ENCODE data around the gene PFKFB4.

PFKFB4 gene

GRCh38 chr3:48514431-48515227 lies 42.0 kb downstream of the PFKFB4 start:
- Mint-ChIP-seq H3K27me3 (ENCODE audit: low read depth) (peaks cover 6% of the 10 kb centered on the region), H3K4me3 (peak overlapping the region; percentile 28), H3K27ac (peak overlapping the region; percentile 55), H3K4me1 (ENCODE audit: low read depth) (peaks cover 59% of the 10 kb centered on the region), H3K36me3 (ENCODE audit: low read depth) (peaks cover 7% of the 10 kb centered on the region), H3K9me3 (no peaks in the 10 kb centered on the region)

GRCh38 chr3:48511551-48511950 lies 45.1 kb downstream of the PFKFB4 start:
- peaks cover 6% of the 10 kb centered on the region for H3K27me3 Mint-ChIP-seq (ENCODE audit: low read depth)
- peaks cover 49% of the 10 kb centered on the region for H3K4me1 Mint-ChIP-seq (ENCODE audit: low read depth)
- no peaks in the 10 kb centered on the region for H3K9me3 Mint-ChIP-seq
- no peak overlapping the region for H3K4me3 Mint-ChIP-seq
- H3K36me3 Mint-ChIP-seq (ENCODE audit: low read depth) = peaks cover 5% of the 10 kb centered on the region
- no peak overlapping the region for H3K27ac Mint-ChIP-seq

GRCh38 chr3:48507256-48508061 lies 49.1 kb downstream of the PFKFB4 start:
- H3K4me1 Mint-ChIP-seq (ENCODE audit: low read depth) = peaks cover 47% of the 10 kb centered on the region
- peak overlapping the region; percentile 67 for H3K27ac Mint-ChIP-seq
- peaks cover 5% of the 10 kb centered on the region for H3K36me3 Mint-ChIP-seq (ENCODE audit: low read depth)
- H3K4me3 Mint-ChIP-seq = peak overlapping the region; percentile 31
- no peaks in the 10 kb centered on the region for H3K9me3 Mint-ChIP-seq
- H3K27me3 Mint-ChIP-seq (ENCODE audit: low read depth) = peaks cover 6% of the 10 kb centered on the region

GRCh38 chr3:48505968-48506504 lies 50.6 kb downstream of the PFKFB4 start:
- Mint-ChIP-seq H3K9me3 (no peaks in the 10 kb centered on the region), H3K27ac (no peak overlapping the region), H3K4me3 (peak overlapping the region; percentile 39), H3K27me3 (ENCODE audit: low read depth) (peaks cover 2% of the 10 kb centered on the region), H3K4me1 (ENCODE audit: low read depth) (peaks cover 51% of the 10 kb centered on the region), H3K36me3 (ENCODE audit: low read depth) (peaks cover 9% of the 10 kb centered on the region)

GRCh38 chr3:48505146-48505545 lies 51.5 kb downstream of the PFKFB4 start:
- Mint-ChIP-seq H3K27ac (peak overlapping the region; percentile 72), H3K4me1 (ENCODE audit: low read depth) (peaks cover 50% of the 10 kb centered on the region), H3K36me3 (ENCODE audit: low read depth) (peaks cover 13% of the 10 kb centered on the region), H3K27me3 (ENCODE audit: low read depth) (no peaks in the 10 kb centered on the region), H3K4me3 (peak overlapping the region; percentile 60), H3K9me3 (no peaks in the 10 kb centered on the region)

GRCh38 chr3:48504051-48504946 lies 52.3 kb downstream of the PFKFB4 start, which contains the start of gene SHISA5:
SHISA5 (minus strand) TSS chr3:48504174; CDS start chr3:48504094, 80 bp downstream.
- Mint-ChIP-seq H3K9me3 (no peaks in the 10 kb centered on the region), H3K36me3 (ENCODE audit: low read depth) (peaks cover 19% of the 10 kb centered on the region), H3K27me3 (ENCODE audit: low read depth) (no peaks in the 10 kb centered on the region), H3K27ac (peak within 1 kb of the TSS; percentile 72), H3K4me3 (peak within 1 kb of the TSS; percentile 78), H3K4me1 (ENCODE audit: low read depth) (peaks cover 50% of the 10 kb centered on the region)

- H3K27ac Mint-ChIP-seq = peak overlapping the region; percentile 72
- no peaks in the 10 kb centered on the region for H3K27me3 Mint-ChIP-seq (ENCODE audit: low read depth)
- H3K9me3 Mint-ChIP-seq = no peaks in the 10 kb centered on the region
- peaks cover 22% of the 10 kb centered on the region for H3K36me3 Mint-ChIP-seq (ENCODE audit: low read depth)
- H3K4me3 Mint-ChIP-seq = peak overlapping the region; percentile 78
- peaks cover 50% of the 10 kb centered on the region for H3K4me1 Mint-ChIP-seq (ENCODE audit: low read depth)
Observed at GRCh38 chr3:48503401-48504050, 53.1 kb downstream of the PFKFB4 start.

- Mint-ChIP-seq H3K4me3 (peak overlapping the region; percentile 78), H3K27me3 (ENCODE audit: low read depth) (no peaks in the 10 kb centered on the region), H3K4me1 (ENCODE audit: low read depth) (peaks cover 51% of the 10 kb centered on the region), H3K36me3 (ENCODE audit: low read depth) (peaks cover 28% of the 10 kb centered on the region), H3K27ac (peak overlapping the region; percentile 72), H3K9me3 (no peaks in the 10 kb centered on the region)
Observed at GRCh38 chr3:48502728-48503168, 53.9 kb downstream of the PFKFB4 start.

GRCh38 chr3:48502121-48502520 lies 54.5 kb downstream of the PFKFB4 start:
- Mint-ChIP-seq H3K4me1 (ENCODE audit: low read depth) (peaks cover 46% of the 10 kb centered on the region), H3K9me3 (no peaks in the 10 kb centered on the region), H3K27ac (peak overlapping the region; percentile 72)

GRCh38 chr3:48501196-48501595 lies 55.4 kb downstream of the PFKFB4 start:
- Mint-ChIP-seq H3K9me3 (no peaks in the 10 kb centered on the region), H3K36me3 (ENCODE audit: low read depth) (peaks cover 30% of the 10 kb centered on the region), H3K4me3 (no peak overlapping the region), H3K27ac (no peak overlapping the region), H3K27me3 (ENCODE audit: low read depth) (no peaks in the 10 kb centered on the region), H3K4me1 (ENCODE audit: low read depth) (peaks cover 38% of the 10 kb centered on the region)

More at GRCh38 chr3:48502121-48502520, 54.5 kb downstream of the PFKFB4 start:
- Mint-ChIP-seq H3K4me3 (peak overlapping the region; percentile 78), H3K27me3 (ENCODE audit: low read depth) (no peaks in the 10 kb centered on the region), H3K36me3 (ENCODE audit: low read depth) (peaks cover 30% of the 10 kb centered on the region)

GRCh38 chr3:48500656-48501055 lies 55.9 kb downstream of the PFKFB4 start:
- Mint-ChIP-seq H3K27me3 (ENCODE audit: low read depth) (no peaks in the 10 kb centered on the region), H3K9me3 (no peaks in the 10 kb centered on the region), H3K27ac (peak overlapping the region; percentile 47), H3K4me3 (no peak overlapping the region), H3K4me1 (ENCODE audit: low read depth) (peaks cover 35% of the 10 kb centered on the region), H3K36me3 (ENCODE audit: low read depth) (peaks cover 30% of the 10 kb centered on the region)

GRCh38 chr3:48493203-48493501 lies 63.5 kb downstream of the PFKFB4 start:
- Mint-ChIP-seq H3K9me3 (no peaks in the 10 kb centered on the region), H3K36me3 (ENCODE audit: low read depth) (peaks cover 10% of the 10 kb centered on the region), H3K27ac (no peak overlapping the region), H3K4me1 (ENCODE audit: low read depth) (peaks cover 4% of the 10 kb centered on the region), H3K27me3 (ENCODE audit: low read depth) (no peaks in the 10 kb centered on the region), H3K4me3 (no peak overlapping the region)

- Mint-ChIP-seq H3K27ac (no peak overlapping the region), H3K4me1 (ENCODE audit: low read depth) (peaks cover 2% of the 10 kb centered on the region), H3K4me3 (no peak overlapping the region), H3K9me3 (no peaks in the 10 kb centered on the region), H3K27me3 (ENCODE audit: low read depth) (no peaks in the 10 kb centered on the region), H3K36me3 (ENCODE audit: low read depth) (peaks cover 8% of the 10 kb centered on the region)
Observed at GRCh38 chr3:48492461-48493202, 64.0 kb downstream of the PFKFB4 start.
